B cell (primary cell): Measurements from ENCODE around the gene IL12RB1. TPM values are rescaled to one million over a fixed set of nuclear protein-coding genes. Genes with fewer than 3 reads are reported as not detected.

Experiments
- ATAC-seq: fragments of 200-7000 bp; cut with Tn5 transposase; one replicate; pipeline ENCODE4 v1.10.0; 2021; ENCODE audit warnings: low read depth, mild to moderate bottlenecking, moderate number of reproducible peaks, moderate library complexity
- CTCF ChIA-PET: fragments of 350-600 bp; sonication (Branson Sonifier 250); formaldehyde crosslinking; loops from one replicate; lab custom pipeline; 2021; ENCODE audit warnings: antibody characterized with exemption, inconsistent platforms; lab: Charles Lee
- POLR2A ChIA-PET: fragments of 350-600 bp; sonication (Branson Sonifier 250); formaldehyde crosslinking; loops from one replicate; lab custom pipeline; 2021; ENCODE audit warnings: antibody characterized with exemption; lab: Charles Lee
- DNase-seq: peaks from one replicate; pipeline ENCODE4 v3.0.0; 2013
- H2AFZ ChIP-seq: 2 replicates; pipeline ENCODE4 v1.6.1; 2012; ENCODE audit warnings: mild to moderate bottlenecking, low read depth, low read length; ENCODE audit not compliant: insufficient read depth, poor library complexity, severe bottlenecking
- H3K27ac ChIP-seq, 2 donors: 1 replicate in 1 of 2; 2 replicates in 1 of 2; pipeline ENCODE4 v1.5.1; 2012 to 2013; ENCODE audit warnings: low read length in 2 of 2, mild to moderate bottlenecking in 2 of 2, moderate library complexity in 1 of 2
- H3K27me3 ChIP-seq, 4 experiments: fragments of 200-600 bp in 1 of 4; sonication (generic) in 1 of 4; replicated peaks in 1 of 4; 1 replicate in 2 of 4; 2 replicates in 2 of 4; pipeline versions ENCODE4 v1.6.1 to v1.7.0; 2013 to 2016; ENCODE audit warnings: low read length in 3 of 4, mild to moderate bottlenecking in 2 of 4, mixed read lengths in 1 of 4, moderate library complexity in 1 of 4; ENCODE audit not compliant: insufficient read depth in 4 of 4, control insufficient read depth in 3 of 4; ENCODE audit errors: control extremely low read depth in 1 of 4
- H3K36me3 ChIP-seq, 2 experiments: replicated peaks in 1 of 2; 1 replicate in 1 of 2; 2 replicates in 1 of 2; pipeline versions ENCODE4 v1.6.1 to v1.7.1; 2013; ENCODE audit warnings: low read length in 1 of 2; ENCODE audit not compliant: insufficient read depth in 2 of 2, control insufficient read depth in 1 of 2; ENCODE audit errors: control extremely low read depth in 1 of 2, extremely low read depth in 1 of 2
- H3K4me1 ChIP-seq, 2 donors: fragments of 200-600 bp in 1 of 2; sonication (generic) in 1 of 2; 1 replicate in 1 of 2; 2 replicates in 1 of 2; pipeline versions ENCODE4 v1.5.1 to v1.6.1; 2013 to 2017; ENCODE audit warnings: low read length in 2 of 2; ENCODE audit not compliant: control insufficient read depth in 2 of 2, insufficient read depth in 2 of 2
- H3K4me2 ChIP-seq: replicated peaks from 2 replicates; pipeline ENCODE3; 2012; ENCODE audit warnings: mild to moderate bottlenecking, low read depth, low read length; ENCODE audit not compliant: poor library complexity, severe bottlenecking
- H3K4me3 ChIP-seq, 5 experiments: fragments of 200-600 bp in 1 of 5; sonication (generic) in 1 of 5; 1 replicate in 3 of 5; 2 replicates in 2 of 5; pipeline versions ENCODE4 v1.5.1 to v1.7.0; 2011 to 2016; ENCODE audit warnings: low read length in 4 of 5, mild to moderate bottlenecking in 4 of 5, low read depth in 2 of 5, control low read depth in 1 of 5, moderate library complexity in 1 of 5; ENCODE audit not compliant: insufficient read depth in 1 of 5; ENCODE audit errors: control extremely low read depth in 1 of 5, extremely low read depth in 1 of 5
- H3K79me2 ChIP-seq: fragments of 200-600 bp; sonication (generic); one replicate; pipeline ENCODE4 v1.6.0; 2016; ENCODE audit warnings: low read length; ENCODE audit not compliant: control insufficient read depth, insufficient read depth
- H3K9ac ChIP-seq: fragments of 200-600 bp; sonication (generic); 2 replicates; pipeline ENCODE4 v1.6.1; 2017; ENCODE audit warnings: mild to moderate bottlenecking, low read length, moderate library complexity
- H3K9me3 ChIP-seq, 3 donors: one replicate each; pipeline versions ENCODE4 v1.6.1 to v1.7.1; 2013; ENCODE audit warnings: low read length in 2 of 3; ENCODE audit not compliant: control insufficient read depth in 2 of 3, insufficient read depth in 1 of 3; ENCODE audit errors: control extremely low read depth in 1 of 3
- H4K20me1 ChIP-seq: 2 replicates; pipeline ENCODE4 v1.6.0; 2012; ENCODE audit warnings: mild to moderate bottlenecking, low read length; ENCODE audit not compliant: insufficient read depth, control insufficient read depth, poor library complexity, severe bottlenecking
- H3K27ac Mint-ChIP-seq: one replicate; pipeline ENCODE4 v1.8.0; 2021; ENCODE audit warnings: mixed read lengths
- H3K27me3 Mint-ChIP-seq: one replicate; pipeline ENCODE4 v1.8.0; 2021; ENCODE audit warnings: mixed read lengths
- H3K4me1 Mint-ChIP-seq: one replicate; pipeline ENCODE4 v1.8.0; 2021; ENCODE audit warnings: mixed read lengths
- H3K4me3 Mint-ChIP-seq: one replicate; pipeline ENCODE4 v1.8.0; 2021; ENCODE audit warnings: mixed read lengths
- H3K9me3 Mint-ChIP-seq: one replicate; pipeline ENCODE4 v1.8.0; 2022; ENCODE audit warnings: mixed read lengths; ENCODE audit not compliant: insufficient read depth
- EZH2 ChIP-seq: IDR thresholded peaks from 2 replicates; pipeline ENCODE4 v1.6.1; 2012; ENCODE audit warnings: borderline replicate concordance, low read depth, mild to moderate bottlenecking, moderate library complexity, low read length; ENCODE audit not compliant: insufficient read depth, poor library complexity, severe bottlenecking
- WGBS: methylation state at CpG from one replicate; pipeline ENCODE4 v1.1.5; 2013; ENCODE audit warnings: missing lambda C conversion rate; ENCODE audit not compliant: insufficient coverage; 5-methylcytosine and 5-hydroxymethylcytosine counted together
- intact Hi-C: fragments of 100-400 bp; cut with micrococcal nuclease; formaldehyde crosslinking; loops from one replicate; pipeline ENCODE4 v1.10.0; 2022
- polyA plus RNA-seq: library from polyadenylated mRNA; depleted of rRNA; stranded (reverse); fragments of >200 nt; gene quantifications from 2 replicates; pipeline ENCODE4 v1.2.3, GENCODE V29; 2012
- total RNA-seq, 2 donors: library from RNA; stranded (reverse); fragments of 120-200 nt in 1 of 2; gene quantifications; 1 replicate in 1 of 2; 2 replicates in 1 of 2; pipeline versions ENCODE4 v1.2.3 to v1.2.4, GENCODE V29; 2013 to 2022
- TF ChIP-seq, protein P1 (sequence below): fragments of 200-600 bp; IDR thresholded peaks from one replicate; pipeline ENCODE4 v1.8.0; 2022; ENCODE audit warnings: antibody characterized with exemption, mild to moderate bottlenecking

The IL12RB1 gene
- total and polyA plus RNA-seq, 2 donors (not counting 1 experiment from before 2014, with no cell fraction given) = 18.8 to 24.5 TPM

DNA sequence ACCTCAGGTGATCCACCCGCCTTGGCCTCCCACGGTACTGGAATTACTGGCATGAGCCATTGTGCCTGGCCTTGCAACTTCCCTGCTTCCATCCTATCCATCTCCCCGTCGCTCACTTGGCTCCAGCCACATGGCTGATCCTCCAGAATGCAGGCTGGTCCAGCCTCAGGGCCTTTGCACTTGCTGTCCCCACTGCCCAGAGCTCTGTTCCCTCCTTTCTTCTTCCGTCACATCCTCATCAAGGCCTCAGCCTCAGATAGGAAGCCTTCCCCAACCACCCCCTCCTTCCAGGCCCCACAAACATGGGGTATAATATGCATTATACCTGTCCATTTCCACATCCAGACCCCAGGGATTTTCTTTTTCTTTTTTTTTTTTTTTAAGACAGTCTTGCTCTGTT lies 27.1 kb upstream of the IL12RB1 start:
- H3K27ac ChIP-seq = no peak overlapping the region
- peaks cover 73% of the 10 kb centered on the region for H3K79me2 ChIP-seq
- POLR2A ChIA-PET = interaction anchor here (0.6 kb wide), 1 partner anchor 71 kb away, joined by 4 read pairs; no protein-coding TSS in a partner anchor
- intact Hi-C loops = loop anchor here (2.0 kb wide), 3 partner anchors 15 to 107 kb away; no protein-coding TSS in a partner anchor
- peaks cover 41 to 47% of the 10 kb centered on the region in 2 donors for H3K4me1 ChIP-seq
- DNase-seq (no peak), ATAC-seq (no peak)
- Mint-ChIP-seq H3K9me3 (no peaks in the 10 kb centered on the region), H3K4me1 (peaks cover 61% of the 10 kb centered on the region), H3K4me3 (no peak overlapping the region), H3K27ac (no peak overlapping the region), H3K27me3 (no peaks in the 10 kb centered on the region)
- no peaks in the 10 kb centered on the region for H3K9me3 ChIP-seq
- H3K9ac ChIP-seq = no peak overlapping the region
- no peak overlapping the region for H3K4me3 ChIP-seq
- H2AFZ ChIP-seq = no peak overlapping the region
- H3K36me3 ChIP-seq = peaks cover 0 to 38% of the 10 kb centered on the region in 2 experiments
- TF ChIP-seq, protein P1, sequence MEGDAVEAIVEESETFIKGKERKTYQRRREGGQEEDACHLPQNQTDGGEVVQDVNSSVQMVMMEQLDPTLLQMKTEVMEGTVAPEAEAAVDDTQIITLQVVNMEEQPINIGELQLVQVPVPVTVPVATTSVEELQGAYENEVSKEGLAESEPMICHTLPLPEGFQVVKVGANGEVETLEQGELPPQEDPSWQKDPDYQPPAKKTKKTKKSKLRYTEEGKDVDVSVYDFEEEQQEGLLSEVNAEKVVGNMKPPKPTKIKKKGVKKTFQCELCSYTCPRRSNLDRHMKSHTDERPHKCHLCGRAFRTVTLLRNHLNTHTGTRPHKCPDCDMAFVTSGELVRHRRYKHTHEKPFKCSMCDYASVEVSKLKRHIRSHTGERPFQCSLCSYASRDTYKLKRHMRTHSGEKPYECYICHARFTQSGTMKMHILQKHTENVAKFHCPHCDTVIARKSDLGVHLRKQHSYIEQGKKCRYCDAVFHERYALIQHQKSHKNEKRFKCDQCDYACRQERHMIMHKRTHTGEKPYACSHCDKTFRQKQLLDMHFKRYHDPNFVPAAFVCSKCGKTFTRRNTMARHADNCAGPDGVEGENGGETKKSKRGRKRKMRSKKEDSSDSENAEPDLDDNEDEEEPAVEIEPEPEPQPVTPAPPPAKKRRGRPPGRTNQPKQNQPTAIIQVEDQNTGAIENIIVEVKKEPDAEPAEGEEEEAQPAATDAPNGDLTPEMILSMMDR = no peak
- TF ChIP-seq EZH2 = no peak
- H4K20me1 ChIP-seq = peaks cover 53% of the 10 kb centered on the region
- CTCF ChIA-PET = interaction anchor here (0.7 to 4.2 kb wide), 19 partner anchors 10 to 206 kb away, joined by 3 to 22 read pairs (median 5); partner anchors contain the start of genes ARRDC2, MAST3 and RAB3A
- no peaks in the 10 kb centered on the region for H3K27me3 ChIP-seq
- no peak overlapping the region for H3K4me2 ChIP-seq
- WGBS = 94% methylated on average over 5 of the region's 5 CpGs

DNA sequence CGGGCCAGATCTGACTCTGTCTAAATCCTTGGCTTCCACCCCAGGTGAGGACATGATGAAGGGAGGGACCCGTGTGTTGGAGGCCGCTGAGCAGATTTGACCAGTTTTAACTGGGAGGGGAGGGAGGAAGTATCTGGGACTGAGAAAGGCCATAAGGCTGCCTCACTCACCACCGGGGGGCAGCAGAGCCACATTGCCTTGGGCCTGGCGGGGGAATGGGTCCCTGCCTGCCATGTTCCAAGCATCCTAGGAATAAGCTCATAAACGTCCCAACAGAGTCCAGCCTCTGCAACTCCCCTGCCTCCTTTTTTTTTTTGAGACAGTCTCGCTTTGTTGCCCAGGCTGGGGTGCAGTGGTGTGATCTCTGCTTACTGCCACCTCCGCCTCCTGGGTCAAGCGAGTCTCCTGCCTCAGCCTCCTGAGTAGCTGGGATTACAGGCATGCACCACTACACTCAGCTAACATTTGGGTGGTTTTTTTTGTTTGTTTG lies 26.3 kb upstream of the IL12RB1 start:
- DNase-seq (peak; percentile 80), ATAC-seq (peak; percentile 21)
- peaks cover 65% of the 10 kb centered on the region for H3K79me2 ChIP-seq
- ChIA-PET CTCF (interaction anchor here (0.7 to 6.2 kb wide), 25 partner anchors 9 to 273 kb away, joined by 3 to 58 read pairs (median 5); partner anchors contain the start of genes ARRDC2, GDF15, IL12RB1 and MAST3), POLR2A (interaction anchor here (0.6 to 0.7 kb wide), 3 partner anchors 48 to 206 kb away, joined by 3 to 7 read pairs (median 3); no protein-coding TSS in a partner anchor)
- H4K20me1 ChIP-seq = peaks cover 45% of the 10 kb centered on the region
- no peaks in the 10 kb centered on the region for H3K27me3 ChIP-seq
- no peak overlapping the region for H3K9ac ChIP-seq
- peaks cover 41 to 47% of the 10 kb centered on the region in 2 donors for H3K4me1 ChIP-seq
- H3K9me3 ChIP-seq = no peaks in the 10 kb centered on the region
- Mint-ChIP-seq H3K4me1 (peaks cover 61% of the 10 kb centered on the region), H3K4me3 (peak overlapping the region; percentile 3), H3K27ac (no peak overlapping the region), H3K9me3 (no peaks in the 10 kb centered on the region), H3K27me3 (no peaks in the 10 kb centered on the region)
- H3K36me3 ChIP-seq = peaks cover 0 to 38% of the 10 kb centered on the region in 2 experiments
- no peak overlapping the region for H3K4me3 ChIP-seq
- TF ChIP-seq, protein P1 = peak; percentile 87
- no peak for TF ChIP-seq EZH2
- H2AFZ ChIP-seq = no peak overlapping the region
- intact Hi-C loops = loop anchor here (2.0 kb wide), 3 partner anchors 14 to 106 kb away; no protein-coding TSS in a partner anchor
- peak overlapping the region; percentile 22 for H3K4me2 ChIP-seq
- WGBS = 28% methylated on average over 7 of the region's 9 CpGs
- no peak overlapping the region for H3K27ac ChIP-seq
